Epithelial cell of esophagus (primary cell): ENCODE results near the gene SORBS1.
"Not testable (repeated sequence)": the region's sequence is repeated elsewhere in the genome, so short reads cannot be mapped to it uniquely, and the experiment has no call there.

ENCODE experiments used
- DNase-seq: peaks from one replicate; pipeline ENCODE4 v3.0.0; 2010; ENCODE audit warnings: low read depth
- H3K4me3 ChIP-seq: 2 replicates; pipeline ENCODE4 v1.5.1; 2011; ENCODE audit warnings: mild to moderate bottlenecking, low read length, control low read depth
- TF ChIP-seq, protein P1 (sequence below): IDR thresholded peaks from 2 replicates; pipeline ENCODE4 v1.5.1; 2011; ENCODE audit warnings: low read depth, mild to moderate bottlenecking, low read length, control low read depth, inconsistent platforms; ENCODE audit not compliant: insufficient read depth; ENCODE audit errors: missing control alignments

Gene SORBS1

DNA sequence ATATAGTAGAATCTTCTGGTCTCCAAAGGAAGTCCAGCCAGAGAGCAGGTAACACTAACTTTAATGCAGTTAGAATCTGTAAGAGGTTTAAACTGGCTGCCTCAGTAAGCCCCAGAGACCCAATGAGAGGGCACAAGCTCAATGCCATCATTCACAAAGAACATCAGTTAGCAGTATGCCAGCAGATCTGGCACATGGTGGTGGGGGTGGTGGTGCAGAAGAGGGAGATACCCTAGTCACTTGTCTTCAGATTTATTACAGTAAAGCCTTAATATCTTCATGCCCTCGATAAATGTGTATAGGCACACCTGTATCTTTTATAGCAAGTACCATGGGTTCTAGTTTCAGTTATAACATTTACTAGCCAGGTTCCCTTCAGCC is 86.2 kb downstream of the SORBS1 start:
- no peak overlapping the region for H3K4me3 ChIP-seq
- DNase-seq: no peak
- TF ChIP-seq, protein P1, sequence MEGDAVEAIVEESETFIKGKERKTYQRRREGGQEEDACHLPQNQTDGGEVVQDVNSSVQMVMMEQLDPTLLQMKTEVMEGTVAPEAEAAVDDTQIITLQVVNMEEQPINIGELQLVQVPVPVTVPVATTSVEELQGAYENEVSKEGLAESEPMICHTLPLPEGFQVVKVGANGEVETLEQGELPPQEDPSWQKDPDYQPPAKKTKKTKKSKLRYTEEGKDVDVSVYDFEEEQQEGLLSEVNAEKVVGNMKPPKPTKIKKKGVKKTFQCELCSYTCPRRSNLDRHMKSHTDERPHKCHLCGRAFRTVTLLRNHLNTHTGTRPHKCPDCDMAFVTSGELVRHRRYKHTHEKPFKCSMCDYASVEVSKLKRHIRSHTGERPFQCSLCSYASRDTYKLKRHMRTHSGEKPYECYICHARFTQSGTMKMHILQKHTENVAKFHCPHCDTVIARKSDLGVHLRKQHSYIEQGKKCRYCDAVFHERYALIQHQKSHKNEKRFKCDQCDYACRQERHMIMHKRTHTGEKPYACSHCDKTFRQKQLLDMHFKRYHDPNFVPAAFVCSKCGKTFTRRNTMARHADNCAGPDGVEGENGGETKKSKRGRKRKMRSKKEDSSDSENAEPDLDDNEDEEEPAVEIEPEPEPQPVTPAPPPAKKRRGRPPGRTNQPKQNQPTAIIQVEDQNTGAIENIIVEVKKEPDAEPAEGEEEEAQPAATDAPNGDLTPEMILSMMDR: no peak

DNA sequence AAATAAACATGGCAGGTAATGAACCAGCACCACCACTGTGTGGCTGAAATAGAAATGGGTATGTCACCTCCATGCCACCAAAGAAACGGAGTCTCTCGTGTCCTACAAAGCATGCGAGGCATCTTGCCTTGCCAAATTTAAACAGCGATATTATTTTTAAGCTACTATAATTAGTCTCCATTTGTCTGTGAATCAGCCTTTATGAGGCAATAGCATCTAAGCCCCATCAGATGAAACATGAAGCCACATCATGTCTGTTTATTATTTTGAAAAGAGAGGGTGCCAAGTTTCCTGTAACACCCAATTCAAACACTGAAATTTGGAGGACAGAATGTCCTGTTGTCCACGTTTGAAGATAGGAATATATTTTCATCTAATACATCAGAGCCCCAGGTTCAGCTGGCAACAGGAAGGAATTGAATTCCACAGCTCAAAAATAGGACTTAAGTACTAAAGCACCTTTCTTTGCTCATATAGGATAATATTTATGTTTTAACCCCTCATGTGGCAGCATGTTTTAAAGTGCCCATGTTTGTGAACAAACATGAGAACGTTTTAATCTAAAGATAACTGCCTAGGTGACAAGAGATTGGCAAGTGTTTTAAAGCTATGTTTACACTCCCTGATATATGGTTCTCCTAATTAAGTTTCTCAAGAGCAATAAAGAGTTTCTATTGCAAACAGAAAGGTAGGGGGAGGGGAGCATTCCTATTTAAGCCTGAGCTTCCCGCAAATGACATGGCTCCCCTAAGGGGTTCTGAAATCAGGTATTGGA is 86.8 kb downstream of the SORBS1 start:
- DNase-seq: peak; percentile 55
- TF ChIP-seq, protein P1: no peak
- no peak overlapping the region for H3K4me3 ChIP-seq

DNA sequence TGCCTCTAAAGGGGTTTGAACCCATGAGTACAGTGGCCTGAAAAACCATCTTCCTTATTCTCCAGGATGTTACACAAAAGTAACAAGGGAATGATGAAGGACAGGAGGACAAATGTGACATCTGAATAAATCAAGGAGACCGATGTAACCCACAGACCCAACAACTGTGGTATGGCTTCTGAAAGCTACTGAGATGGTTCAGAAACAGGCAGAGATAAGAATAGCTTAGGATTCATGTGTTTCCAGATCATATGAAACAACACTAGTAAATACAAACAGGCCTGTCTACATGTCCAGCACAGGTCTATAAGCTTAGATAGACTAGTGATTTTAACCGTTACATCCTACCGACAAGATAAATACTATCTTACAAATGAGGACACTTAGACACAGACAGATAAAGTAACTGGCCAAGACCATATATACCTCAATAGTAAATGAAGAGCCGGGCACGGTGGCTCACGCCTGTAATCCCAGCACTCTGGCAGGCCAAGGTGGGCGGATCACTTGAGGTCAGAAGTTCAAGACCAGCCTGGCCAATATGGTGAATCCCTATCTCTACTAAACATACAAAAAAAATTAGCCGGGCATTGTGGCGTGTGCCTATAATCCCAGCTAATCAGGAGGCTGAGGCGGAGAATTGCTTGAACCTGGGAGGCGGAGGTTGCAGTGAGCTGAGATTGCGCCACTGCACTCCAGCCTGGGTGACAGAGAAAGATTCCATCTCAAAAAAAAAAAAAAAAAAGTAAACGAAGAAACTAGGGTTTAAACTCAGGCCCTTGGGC is 88.7 kb downstream of the SORBS1 start:
- TF ChIP-seq, protein P1: no peak
- DNase-seq: no peak
- no peak overlapping the region for H3K4me3 ChIP-seq

DNA sequence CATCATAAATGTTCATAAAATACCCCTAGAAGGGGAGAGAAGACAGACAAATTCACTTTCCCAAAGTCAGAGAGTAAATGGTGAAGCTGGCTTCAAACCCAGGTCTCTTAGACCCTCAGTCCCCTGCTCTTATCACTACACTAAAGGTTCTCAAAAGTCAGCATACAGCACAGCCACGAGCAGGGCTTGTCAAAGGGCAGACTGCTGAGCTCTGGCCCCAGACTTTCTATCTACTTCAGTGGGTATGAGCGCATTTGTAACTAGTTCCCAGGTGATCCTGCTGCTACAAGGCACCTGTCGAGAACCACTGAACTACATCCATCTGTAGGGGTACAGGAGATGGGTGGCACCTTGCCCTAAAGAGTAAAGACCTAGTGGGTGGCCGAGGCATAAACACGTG is 91.5 kb downstream of the SORBS1 start:
- TF ChIP-seq, protein P1: no peak
- H3K4me3 ChIP-seq: no peak overlapping the region
- no peak for DNase-seq

DNA sequence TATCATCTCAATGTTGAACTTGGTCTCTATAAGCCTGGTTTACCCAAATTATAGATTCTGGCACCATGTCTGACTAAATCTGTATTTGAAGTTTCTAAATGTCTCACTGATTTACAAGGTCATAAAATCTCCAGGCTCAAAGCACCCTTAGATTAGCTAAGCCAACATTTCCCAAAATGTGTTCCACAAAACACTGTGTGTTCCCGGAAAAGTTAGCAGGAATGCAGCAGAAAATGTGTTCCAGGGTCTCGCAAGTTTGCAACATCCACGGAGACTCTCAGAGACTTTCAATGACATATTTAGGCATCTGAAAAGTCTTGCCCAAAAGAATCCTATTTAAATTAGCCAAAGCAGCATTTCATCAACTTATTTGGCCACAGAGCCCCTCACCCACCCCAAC is 91.9 kb downstream of the SORBS1 start:
- no peak for DNase-seq
- TF ChIP-seq, protein P1: no peak
- no peak overlapping the region for H3K4me3 ChIP-seq

DNA sequence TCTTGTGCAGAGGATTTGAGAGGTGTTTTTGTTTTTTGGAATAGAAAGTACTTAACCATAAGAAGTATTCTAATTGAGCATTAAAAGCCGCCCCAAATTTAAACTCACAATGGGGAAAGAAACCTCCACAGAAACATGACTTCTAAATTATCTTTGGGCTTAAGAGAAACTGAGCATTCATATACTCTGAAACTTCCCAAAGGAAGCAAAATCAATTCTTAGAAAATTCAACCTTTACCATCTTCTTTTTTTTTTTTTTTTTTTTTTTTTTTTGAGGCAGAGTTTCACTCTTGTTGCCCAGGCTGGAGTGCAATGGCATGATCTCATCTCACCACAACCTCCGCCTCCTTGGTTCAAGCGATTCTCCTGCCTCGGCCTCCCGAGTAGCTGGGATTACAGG is 93.5 kb downstream of the SORBS1 start:
- not testable (repeated sequence) for DNase-seq, H3K4me3 ChIP-seq

DNA sequence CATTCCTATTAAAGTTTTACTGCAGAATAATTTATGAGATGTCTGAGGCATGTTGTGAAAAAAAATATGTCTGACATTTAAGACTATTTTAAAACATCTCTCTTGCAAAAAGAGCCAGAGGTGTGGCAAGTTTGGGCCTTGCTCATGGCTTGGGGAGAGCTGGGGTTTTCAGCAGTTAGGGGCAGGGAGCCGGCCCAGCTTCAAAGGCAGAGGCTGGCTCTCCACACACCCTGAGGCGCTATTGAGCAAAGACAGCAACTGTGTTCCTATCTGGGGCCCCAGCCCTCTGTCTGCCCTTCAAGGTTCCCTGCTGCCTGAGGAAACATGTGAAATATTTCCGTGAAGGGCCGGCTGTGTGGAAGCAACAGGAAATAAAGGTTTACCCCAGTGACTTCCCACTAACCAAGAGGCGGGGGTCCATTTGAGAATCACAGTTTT is 94.0 kb downstream of the SORBS1 start:
- H3K4me3 ChIP-seq: no peak overlapping the region
- TF ChIP-seq, protein P1: no peak
- peak; percentile 53 for DNase-seq
